Kidney (tissue), 14 donors: ENCODE results near the gene PLCB1. TPM values are rescaled to one million over a fixed set of nuclear protein-coding genes. Genes with fewer than 3 reads are reported as not detected.

ENCODE experiments used
- DNase-seq, 5 donors: peaks; one replicate each; pipeline ENCODE4 v3.0.0-alpha.2; 2013 to 2020
- FAIRE-seq: peaks from 2 replicates; lab custom pipeline; 2012; peaks lifted over from hg19 to GRCh38; lab: Jason Lieb, UNC
- H3K27ac ChIP-seq, 2 donors: one replicate each; pipeline ENCODE4 v1.7.0; 2013; ENCODE audit warnings: low read depth in 2 of 2, low read length in 2 of 2, inconsistent platforms in 1 of 2
- H3K27me3 ChIP-seq: one replicate; pipeline ENCODE4 v1.7.1; 2013; ENCODE audit warnings: low read length, inconsistent platforms; ENCODE audit not compliant: control insufficient read depth, insufficient read depth
- H3K36me3 ChIP-seq, 3 donors: one replicate each; pipeline versions ENCODE4 v1.7.0 to v1.7.1; 2013; ENCODE audit warnings: low read length in 3 of 3, control low read depth in 1 of 3, inconsistent platforms in 1 of 3; ENCODE audit not compliant: insufficient read depth in 3 of 3, control insufficient read depth in 2 of 3
- H3K4me1 ChIP-seq, 3 donors: one replicate each; pipeline versions ENCODE4 v1.7.0 to v1.7.1; 2013; ENCODE audit warnings: low read length in 3 of 3, inconsistent platforms in 1 of 3, low read depth in 1 of 3; ENCODE audit not compliant: control insufficient read depth in 2 of 3, insufficient read depth in 2 of 3
- H3K4me3 ChIP-seq, 3 donors: one replicate each; pipeline versions ENCODE4 v1.7.0 to v1.8.1; 2013; ENCODE audit warnings: low read length in 3 of 3, control low read depth in 1 of 3, inconsistent platforms in 1 of 3
- H3K9ac ChIP-seq, 3 donors: one replicate each; pipeline versions ENCODE4 v1.7.0 to v1.7.1; 2013; ENCODE audit warnings: low read length in 3 of 3, control low read depth in 1 of 3, inconsistent platforms in 1 of 3
- H3K9me3 ChIP-seq, 3 donors: one replicate each; pipeline versions ENCODE4 v1.7.0 to v1.7.1; 2013; ENCODE audit warnings: low read length in 3 of 3, control low read depth in 1 of 3, inconsistent platforms in 1 of 3; ENCODE audit not compliant: control insufficient read depth in 2 of 3, insufficient read depth in 1 of 3
- intact Hi-C: fragments of 100-400 bp; cut with DNase I; formaldehyde crosslinking; loops from one replicate; pipeline ENCODE4 v1.11.1; 2022
- polyA plus RNA-seq: library from polyadenylated mRNA; stranded (reverse); fragments of 350-450 nt; fragmentation: Illumina TruSeq; extraction: RNeasy Lipid Tissue Mini Kit (QIAGEN cat#74804); gene quantifications from one replicate; pipeline ENCODE4 v1.2.3, GENCODE V29; 2014; ENCODE audit warnings: low read depth, low replicate concordance; ENCODE audit not compliant: insufficient read depth
- total RNA-seq: library from RNA; stranded (reverse); fragmentation: NEBNext Ultra II Directional; extraction: Animal tissue kit (Norgen Biotek cat#: 25700); gene quantifications from one replicate; pipeline ENCODE4 v1.2.1, GENCODE V29; 2021
- TF ChIP-seq, protein P1 (sequence below): IDR thresholded peaks from 3 replicates; pipeline ENCODE4 v1.5.1; 2012; ENCODE audit warnings: mild to moderate bottlenecking, moderate library complexity, borderline replicate concordance; ENCODE audit not compliant: insufficient read depth; ENCODE audit errors: extremely low read depth
- donor health status: control.
- donor health status: control.
- donor health status: control.
- donor health status: control.
- donor health status: control.
- donor health status: DM: yes; HTN: yes; CAD: no.
- donor health status: Normal renal cell carcinoma (clear cell type).

PLCB1 gene
- total and polyA plus RNA-seq, 2 donors from 2014 or later = 9.4 to 107 TPM

DNA sequence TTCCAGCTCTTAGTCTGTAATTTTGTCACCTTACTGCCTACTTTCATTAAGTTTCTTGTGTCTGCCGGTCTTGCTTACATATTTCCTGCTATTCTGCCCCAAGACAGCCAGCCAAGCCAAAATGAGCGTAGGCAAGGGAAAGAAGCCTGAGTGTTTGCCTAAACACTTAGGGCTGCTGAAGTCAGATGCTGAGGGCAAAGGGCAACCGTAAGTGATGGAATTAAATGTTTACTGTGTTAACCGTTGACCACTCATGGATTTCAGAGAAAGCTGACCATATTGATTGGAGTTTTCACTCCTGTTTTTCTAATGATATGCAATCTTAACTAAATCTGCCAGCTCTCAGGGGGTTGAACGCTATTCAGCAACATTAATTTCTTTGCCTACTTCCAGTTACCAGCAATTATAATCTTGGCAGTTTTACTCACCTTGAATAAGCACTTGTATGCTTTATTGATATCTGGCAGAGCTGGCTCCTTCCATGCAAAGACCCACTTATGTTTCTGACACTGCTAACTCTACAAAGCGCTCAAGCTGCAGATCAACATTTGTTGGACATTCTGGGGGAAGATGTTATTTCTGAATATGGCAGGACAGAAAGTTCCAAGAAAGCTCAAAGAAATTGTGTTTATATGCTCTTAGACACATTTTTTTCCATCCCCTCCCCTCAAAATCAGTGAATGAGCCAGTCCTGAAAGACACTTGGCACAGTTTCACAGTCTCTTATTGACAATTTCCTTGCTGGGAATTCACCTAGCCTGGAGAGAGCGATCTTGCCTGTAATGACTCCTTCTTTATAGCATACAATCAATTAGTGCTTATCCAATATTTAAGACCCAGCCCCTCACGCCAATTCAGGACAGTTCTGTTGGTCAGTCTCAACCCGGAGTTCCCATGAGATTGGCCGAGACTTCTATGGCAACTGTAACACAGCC lies 183.8 kb downstream of the PLCB1 start:
- no peak overlapping the region for H3K9ac ChIP-seq
- TF ChIP-seq, protein P1, sequence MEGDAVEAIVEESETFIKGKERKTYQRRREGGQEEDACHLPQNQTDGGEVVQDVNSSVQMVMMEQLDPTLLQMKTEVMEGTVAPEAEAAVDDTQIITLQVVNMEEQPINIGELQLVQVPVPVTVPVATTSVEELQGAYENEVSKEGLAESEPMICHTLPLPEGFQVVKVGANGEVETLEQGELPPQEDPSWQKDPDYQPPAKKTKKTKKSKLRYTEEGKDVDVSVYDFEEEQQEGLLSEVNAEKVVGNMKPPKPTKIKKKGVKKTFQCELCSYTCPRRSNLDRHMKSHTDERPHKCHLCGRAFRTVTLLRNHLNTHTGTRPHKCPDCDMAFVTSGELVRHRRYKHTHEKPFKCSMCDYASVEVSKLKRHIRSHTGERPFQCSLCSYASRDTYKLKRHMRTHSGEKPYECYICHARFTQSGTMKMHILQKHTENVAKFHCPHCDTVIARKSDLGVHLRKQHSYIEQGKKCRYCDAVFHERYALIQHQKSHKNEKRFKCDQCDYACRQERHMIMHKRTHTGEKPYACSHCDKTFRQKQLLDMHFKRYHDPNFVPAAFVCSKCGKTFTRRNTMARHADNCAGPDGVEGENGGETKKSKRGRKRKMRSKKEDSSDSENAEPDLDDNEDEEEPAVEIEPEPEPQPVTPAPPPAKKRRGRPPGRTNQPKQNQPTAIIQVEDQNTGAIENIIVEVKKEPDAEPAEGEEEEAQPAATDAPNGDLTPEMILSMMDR = no peak
- H3K27me3 ChIP-seq = no peaks in the 10 kb centered on the region
- H3K27ac ChIP-seq = no peak overlapping the region
- H3K36me3 ChIP-seq = no peaks in the 10 kb centered on the region
- intact Hi-C loops = no loop called here
- DNase-seq = no peak
- no peak for FAIRE-seq
- no peaks in the 10 kb centered on the region for H3K9me3 ChIP-seq
- H3K4me3 ChIP-seq = no peak overlapping the region
- H3K4me1 ChIP-seq = no peaks in the 10 kb centered on the region

GRCh38 chr20:8317448-8317847 lies 185.4 kb downstream of the PLCB1 start:
- no peaks in the 10 kb centered on the region for H3K9me3 ChIP-seq
- H3K4me3 ChIP-seq = no peak overlapping the region
- H3K36me3 ChIP-seq = no peaks in the 10 kb centered on the region
- FAIRE-seq (no peak), DNase-seq (no peak)
- TF ChIP-seq, protein P1 = no peak
- no peak overlapping the region for H3K27ac ChIP-seq
- no peaks in the 10 kb centered on the region for H3K27me3 ChIP-seq
- H3K4me1 ChIP-seq = no peaks in the 10 kb centered on the region
- no peak overlapping the region for H3K9ac ChIP-seq
- intact Hi-C loops = no loop called here

DNA sequence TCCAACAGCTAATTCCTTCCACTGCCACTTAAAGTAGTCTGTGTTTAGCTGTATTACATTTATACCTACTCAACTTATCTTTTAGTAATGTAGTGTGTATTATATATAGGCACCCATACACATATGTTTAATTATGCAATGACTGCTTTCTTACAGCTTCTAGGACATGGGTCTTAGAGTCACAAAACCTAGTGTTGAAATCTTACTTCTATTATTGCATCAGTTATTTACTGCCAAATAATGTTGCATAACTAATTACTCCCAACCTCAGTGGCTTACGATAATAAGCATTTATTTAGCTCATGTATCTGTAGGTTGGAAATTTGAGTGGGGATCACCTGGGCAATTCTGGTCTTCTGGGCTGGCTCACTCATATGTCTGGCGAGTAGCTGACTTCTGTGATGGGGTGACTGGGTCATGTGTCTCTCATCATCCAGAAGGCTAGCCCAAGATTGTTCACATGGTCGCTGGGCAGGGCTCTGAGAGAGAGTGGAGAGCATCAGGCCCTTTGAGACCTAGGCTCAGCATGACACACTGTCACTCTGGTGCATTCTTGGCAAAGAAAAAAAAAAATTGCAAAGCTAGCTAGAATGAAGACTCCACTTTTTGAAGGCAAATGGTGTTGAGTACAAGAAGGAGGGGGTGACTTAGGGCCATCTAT lies 187.0 kb downstream of the PLCB1 start:
- DNase-seq (no peak), FAIRE-seq (no peak)
- no peak overlapping the region for H3K27ac ChIP-seq
- H3K9me3 ChIP-seq = no peaks in the 10 kb centered on the region
- no peaks in the 10 kb centered on the region for H3K27me3 ChIP-seq
- TF ChIP-seq, protein P1 = no peak
- H3K9ac ChIP-seq = no peak overlapping the region
- intact Hi-C loops = no loop called here
- H3K36me3 ChIP-seq = no peaks in the 10 kb centered on the region
- no peak overlapping the region for H3K4me3 ChIP-seq
- H3K4me1 ChIP-seq = no peaks in the 10 kb centered on the region
